ENCODE results near the gene HIPK4. TPM values are rescaled to one million over a fixed set of nuclear protein-coding genes. Genes with fewer than 3 reads are reported as not detected.

Gene HIPK4
- total RNA-seq, 1 donor from 2014 or later = not detected

GRCh38 chr19:40418040-40418439 is 28.1 kb upstream of the HIPK4 start:
- Mint-ChIP-seq H3K4me1 (ENCODE audit: low read depth) (peaks cover 6% of the 10 kb centered on the region), H3K27ac (no peak overlapping the region), H3K4me3 (ENCODE audit: low read depth) (no peak overlapping the region), H3K27me3 (peaks cover 5% of the 10 kb centered on the region), H3K36me3 (ENCODE audit: insufficient read depth) (no peaks in the 10 kb centered on the region), H3K9me3 (ENCODE audit: low read depth) (no peaks in the 10 kb centered on the region)
- TF ChIP-seq, protein P1, sequence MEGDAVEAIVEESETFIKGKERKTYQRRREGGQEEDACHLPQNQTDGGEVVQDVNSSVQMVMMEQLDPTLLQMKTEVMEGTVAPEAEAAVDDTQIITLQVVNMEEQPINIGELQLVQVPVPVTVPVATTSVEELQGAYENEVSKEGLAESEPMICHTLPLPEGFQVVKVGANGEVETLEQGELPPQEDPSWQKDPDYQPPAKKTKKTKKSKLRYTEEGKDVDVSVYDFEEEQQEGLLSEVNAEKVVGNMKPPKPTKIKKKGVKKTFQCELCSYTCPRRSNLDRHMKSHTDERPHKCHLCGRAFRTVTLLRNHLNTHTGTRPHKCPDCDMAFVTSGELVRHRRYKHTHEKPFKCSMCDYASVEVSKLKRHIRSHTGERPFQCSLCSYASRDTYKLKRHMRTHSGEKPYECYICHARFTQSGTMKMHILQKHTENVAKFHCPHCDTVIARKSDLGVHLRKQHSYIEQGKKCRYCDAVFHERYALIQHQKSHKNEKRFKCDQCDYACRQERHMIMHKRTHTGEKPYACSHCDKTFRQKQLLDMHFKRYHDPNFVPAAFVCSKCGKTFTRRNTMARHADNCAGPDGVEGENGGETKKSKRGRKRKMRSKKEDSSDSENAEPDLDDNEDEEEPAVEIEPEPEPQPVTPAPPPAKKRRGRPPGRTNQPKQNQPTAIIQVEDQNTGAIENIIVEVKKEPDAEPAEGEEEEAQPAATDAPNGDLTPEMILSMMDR (IDR thresholded peaks at IDR 0.05; ENCODE audit: unreplicated experiment) = no peak
- DNase-seq (ENCODE audit: low spot score, unreplicated experiment) = no peak

- no peak for DNase-seq (ENCODE audit: low spot score, unreplicated experiment)
- no peaks in the 10 kb centered on the region for H3K36me3 Mint-ChIP-seq (ENCODE audit: insufficient read depth)
- TF ChIP-seq, protein P1 (IDR thresholded peaks at IDR 0.05; ENCODE audit: unreplicated experiment) = no peak
- H3K9me3 Mint-ChIP-seq (ENCODE audit: low read depth) = no peaks in the 10 kb centered on the region
- peaks cover 6% of the 10 kb centered on the region for H3K4me1 Mint-ChIP-seq (ENCODE audit: low read depth)
- no peak overlapping the region for H3K4me3 Mint-ChIP-seq (ENCODE audit: low read depth)
- no peak overlapping the region for H3K27ac Mint-ChIP-seq
- peaks cover 5% of the 10 kb centered on the region for H3K27me3 Mint-ChIP-seq
These were observed 27.6 kb upstream of the HIPK4 start for GRCh38 chr19:40417643-40417981.

- Mint-ChIP-seq H3K9me3 (ENCODE audit: low read depth) (no peaks in the 10 kb centered on the region), H3K27ac (no peak overlapping the region), H3K4me1 (ENCODE audit: low read depth) (peaks cover 6% of the 10 kb centered on the region), H3K4me3 (ENCODE audit: low read depth) (no peak overlapping the region), H3K27me3 (peaks cover 5% of the 10 kb centered on the region), H3K36me3 (ENCODE audit: insufficient read depth) (no peaks in the 10 kb centered on the region)
- no peak for DNase-seq (ENCODE audit: low spot score, unreplicated experiment)
- TF ChIP-seq, protein P1 (IDR thresholded peaks at IDR 0.05; ENCODE audit: unreplicated experiment) = no peak
These were observed 27.1 kb upstream of the HIPK4 start for GRCh38 chr19:40416918-40417642.

GRCh38 chr19:40415768-40416167 is 25.8 kb upstream of the HIPK4 start:
- Mint-ChIP-seq H3K27ac (no peak overlapping the region), H3K27me3 (peaks cover 8% of the 10 kb centered on the region), H3K9me3 (ENCODE audit: low read depth) (no peaks in the 10 kb centered on the region), H3K36me3 (ENCODE audit: insufficient read depth) (no peaks in the 10 kb centered on the region), H3K4me1 (ENCODE audit: low read depth) (peaks cover 2% of the 10 kb centered on the region), H3K4me3 (ENCODE audit: low read depth) (no peak overlapping the region)
- no peak for DNase-seq (ENCODE audit: low spot score, unreplicated experiment)
- TF ChIP-seq, protein P1 (IDR thresholded peaks at IDR 0.05; ENCODE audit: unreplicated experiment) = no peak

- TF ChIP-seq, protein P1 (IDR thresholded peaks at IDR 0.05; ENCODE audit: unreplicated experiment) = no peak
- DNase-seq (ENCODE audit: low spot score, unreplicated experiment) = no peak
- Mint-ChIP-seq H3K27me3 (peaks cover 8% of the 10 kb centered on the region), H3K27ac (no peak overlapping the region), H3K4me3 (ENCODE audit: low read depth) (no peak overlapping the region), H3K9me3 (ENCODE audit: low read depth) (no peaks in the 10 kb centered on the region), H3K36me3 (ENCODE audit: insufficient read depth) (no peaks in the 10 kb centered on the region), H3K4me1 (ENCODE audit: low read depth) (peaks cover 2% of the 10 kb centered on the region)
These were observed 24.9 kb upstream of the HIPK4 start for GRCh38 chr19:40414542-40415535.
